ENCODE results near the gene CACNG7.

DNA sequence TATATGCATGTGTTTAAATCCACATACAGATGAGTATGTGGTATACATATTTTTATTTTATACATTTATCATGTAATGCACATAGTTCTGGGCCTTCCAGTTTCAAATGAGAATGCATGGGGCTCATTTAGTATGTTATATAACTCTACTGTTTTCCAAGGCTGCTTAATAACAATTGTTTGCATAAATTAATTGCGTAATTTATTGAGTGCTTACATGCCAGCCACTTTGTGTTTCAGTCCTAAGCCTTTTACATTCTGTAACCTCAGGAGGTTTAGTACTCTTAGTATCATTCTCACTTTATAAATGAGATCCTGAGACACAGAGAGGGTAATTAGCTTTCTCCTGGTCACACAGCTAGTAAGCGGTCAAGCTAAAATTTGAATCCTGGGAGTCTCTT lies 36.9 kb downstream of the CACNG7 start:
- TF ChIP-seq SUZ12 (IDR thresholded peaks at IDR 0.05; ENCODE audit: extremely low read depth, insufficient read depth, insufficient read length): no peak
- no peak for TF ChIP-seq YY1 (IDR thresholded peaks at IDR 0.05; ENCODE audit: insufficient read depth, insufficient read length)

All from NT2/D1 (cell line).